Measurements from ENCODE around the gene RALGAPA2. TPM values are rescaled to one million over a fixed set of nuclear protein-coding genes. Genes with fewer than 3 reads are reported as not detected.

RALGAPA2 gene
- total RNA-seq, 1 donor from 2014 or later = 73.8 TPM

DNA sequence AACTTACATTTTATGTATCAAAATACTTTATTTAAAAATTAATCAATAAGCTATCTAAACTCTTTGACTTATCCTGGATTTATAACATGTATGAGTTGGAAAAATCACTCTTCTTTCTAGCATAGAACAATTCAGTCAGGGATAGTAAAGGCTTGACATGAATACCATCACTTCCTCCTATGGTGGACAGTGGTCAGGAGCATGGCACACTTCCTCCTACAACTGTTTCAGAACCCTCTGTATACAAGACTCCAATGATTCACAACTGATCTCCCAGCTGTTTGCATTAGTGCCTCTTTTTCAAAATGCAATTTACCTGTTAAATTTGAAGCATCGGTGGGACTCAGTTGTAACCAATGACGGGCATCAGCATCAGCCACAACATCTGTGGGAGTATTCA, 129.7 kb downstream of the RALGAPA2 start:
- Histone ChIP-seq H3K4me1 (no peaks in the 10 kb centered on the region), H3K9me3 (no peaks in the 10 kb centered on the region), H3K27ac (no peak overlapping the region), H3K4me3 (no peak overlapping the region), H3K36me3 (peaks cover 94% of the 10 kb centered on the region), H3K27me3 (ENCODE audit: low read depth) (no peaks in the 10 kb centered on the region)
- intact Hi-C loops (cut with DNase I) = no loop called here
- ATAC-seq (no peak), DNase-seq (no peak)
- TF ChIP-seq CTCF (IDR thresholded peaks at IDR 0.05) = no peak

DNA sequence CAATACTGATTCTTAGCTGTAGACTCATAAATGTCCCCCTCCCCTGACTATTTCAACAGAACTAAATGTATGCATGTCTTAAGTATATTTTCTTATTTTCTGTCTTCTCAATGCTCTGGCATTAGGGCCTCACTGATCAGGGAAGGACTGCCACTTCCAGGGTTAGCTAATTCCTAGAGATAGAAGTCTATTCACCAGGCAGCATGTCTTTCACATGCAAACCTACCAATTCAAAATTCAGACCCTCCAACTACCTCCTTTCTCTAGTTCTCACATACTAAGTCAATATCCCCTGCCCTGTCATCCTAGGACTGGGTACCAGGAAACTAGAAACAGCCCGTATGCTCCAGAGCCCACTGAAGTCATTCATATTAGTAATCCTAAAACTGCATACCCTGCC, 132.3 kb downstream of the RALGAPA2 start:
- no peaks in the 10 kb centered on the region for H3K9me3 ChIP-seq
- no peak overlapping the region for H3K27ac ChIP-seq
- TF ChIP-seq CTCF (IDR thresholded peaks at IDR 0.05) = no peak
- H3K27me3 ChIP-seq (ENCODE audit: low read depth) = no peaks in the 10 kb centered on the region
- ATAC-seq = no peak
- peaks cover 88% of the 10 kb centered on the region for H3K36me3 ChIP-seq
- no peaks in the 10 kb centered on the region for H3K4me1 ChIP-seq
- intact Hi-C loops (cut with DNase I) = no loop called here
- no peak overlapping the region for H3K4me3 ChIP-seq
- DNase-seq = no peak

DNA sequence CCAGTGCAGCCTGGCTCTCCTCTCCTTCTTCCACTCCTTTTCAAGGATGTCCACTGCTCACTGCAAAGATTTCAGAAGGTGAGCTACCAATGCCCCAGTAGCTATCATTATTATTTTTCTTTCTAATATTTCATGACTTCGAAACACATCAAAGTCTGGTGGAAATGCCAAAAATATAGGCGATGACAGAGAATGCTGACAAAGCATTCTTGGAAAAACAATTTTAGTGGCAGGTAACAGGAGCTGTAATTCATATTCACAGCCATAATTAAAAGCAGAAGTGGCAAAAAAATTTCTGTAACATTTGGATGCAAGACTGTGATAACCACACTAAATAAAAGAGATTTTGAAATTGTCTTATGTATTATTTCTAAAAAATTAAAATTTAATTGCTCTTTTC, 133.6 kb downstream of the RALGAPA2 start:
- no peak for TF ChIP-seq CTCF (IDR thresholded peaks at IDR 0.05)
- Histone ChIP-seq H3K9me3 (no peaks in the 10 kb centered on the region), H3K27ac (no peak overlapping the region), H3K4me3 (no peak overlapping the region), H3K4me1 (no peaks in the 10 kb centered on the region), H3K36me3 (peaks cover 88% of the 10 kb centered on the region), H3K27me3 (ENCODE audit: low read depth) (no peaks in the 10 kb centered on the region)
- intact Hi-C loops (cut with DNase I) = no loop called here
- DNase-seq (no peak), ATAC-seq (no peak)

DNA sequence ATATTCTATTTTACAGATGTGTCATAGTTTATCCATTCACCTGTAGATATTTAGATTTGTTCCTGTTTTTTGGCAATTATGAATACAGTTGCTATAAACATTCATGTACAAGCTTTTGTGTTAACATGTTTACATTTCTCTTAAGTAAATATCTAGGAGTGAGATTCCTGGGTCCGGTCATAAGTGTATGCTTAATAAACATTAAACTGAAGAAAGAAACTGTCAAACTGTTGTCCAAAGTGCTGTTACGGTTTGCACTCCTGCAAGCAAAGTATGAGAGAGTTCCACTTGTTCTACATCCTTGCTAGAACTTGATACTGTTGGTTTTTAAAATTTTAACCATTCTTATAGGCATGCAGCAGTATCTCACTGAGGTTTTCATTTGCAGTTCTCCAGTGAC, 138.6 kb downstream of the RALGAPA2 start:
- H3K9me3 ChIP-seq = no peaks in the 10 kb centered on the region
- DNase-seq = no peak
- H3K36me3 ChIP-seq = peaks cover 85% of the 10 kb centered on the region
- H3K4me1 ChIP-seq = no peaks in the 10 kb centered on the region
- TF ChIP-seq CTCF (IDR thresholded peaks at IDR 0.05) = no peak
- no peak overlapping the region for H3K4me3 ChIP-seq
- peak in 1 of 2 donors; percentile 52 for ATAC-seq
- H3K27me3 ChIP-seq (ENCODE audit: low read depth) = no peaks in the 10 kb centered on the region
- intact Hi-C loops (cut with DNase I) = no loop called here
- no peak overlapping the region for H3K27ac ChIP-seq

DNA sequence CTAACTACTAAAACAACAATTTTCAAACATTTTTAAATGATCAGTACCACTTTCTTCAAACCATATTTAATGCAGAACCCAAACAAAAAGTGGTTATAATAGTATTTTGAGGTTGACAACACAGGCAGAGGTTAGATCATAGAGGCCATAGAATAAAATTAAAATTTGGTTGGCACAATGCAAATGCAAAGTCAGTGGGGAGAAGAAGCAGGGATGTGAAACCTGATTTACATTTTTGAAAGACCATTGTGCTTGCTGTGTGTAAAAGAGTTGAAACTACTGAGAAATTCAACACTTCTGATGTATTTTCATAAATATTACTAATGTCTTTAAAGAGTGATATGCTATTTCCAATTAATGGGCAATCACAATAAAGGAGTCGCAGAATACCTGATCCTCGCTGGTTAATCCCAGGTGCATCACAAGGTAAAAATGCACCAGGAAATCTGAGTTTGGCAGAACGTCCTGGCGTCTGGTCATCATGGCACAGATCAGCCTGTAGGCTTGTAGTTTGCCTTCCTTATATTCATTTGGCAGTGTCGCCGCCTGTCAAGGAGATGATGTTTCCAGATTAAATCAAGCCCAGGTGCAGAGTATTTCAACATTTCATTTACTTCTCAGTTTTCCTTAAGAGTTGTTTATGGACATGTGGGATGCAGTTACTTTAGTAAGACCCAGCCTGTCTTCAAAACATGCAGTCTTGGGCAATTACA, 141.2 kb downstream of the RALGAPA2 start:
- intact Hi-C loops (cut with DNase I) = no loop called here

More for the DNA sequence above, 141.2 kb downstream of the RALGAPA2 start:
- H3K9me3 ChIP-seq = no peaks in the 10 kb centered on the region
- no peaks in the 10 kb centered on the region for H3K4me1 ChIP-seq
- no peaks in the 10 kb centered on the region for H3K27me3 ChIP-seq (ENCODE audit: low read depth)
- H3K4me3 ChIP-seq = no peak overlapping the region
- ATAC-seq (no peak), DNase-seq (no peak)
- no peak for TF ChIP-seq CTCF (IDR thresholded peaks at IDR 0.05)
- peaks cover 81% of the 10 kb centered on the region for H3K36me3 ChIP-seq
- no peak overlapping the region for H3K27ac ChIP-seq
